HG03108 (cell line): ENCODE results near the gene FBLIM1.
"Not testable (repeated sequence)": the region's sequence is repeated elsewhere in the genome, so short reads cannot be mapped to it uniquely, and the experiment has no call there.

Source experiments
- ATAC-seq: cut with Tn5 transposase; IDR thresholded peaks from one replicate; pipeline ENCODE4 v1.9.1; 2021; ENCODE audit warnings: moderate library complexity; ENCODE audit not compliant: unreplicated experiment

FBLIM1 gene

GRCh38 chr1:15803380-15803779 is 44.8 kb downstream of the FBLIM1 start:
- ATAC-seq, result no peak

- no peak for ATAC-seq
These were observed 45.5 kb downstream of the FBLIM1 start for GRCh38 chr1:15804060-15804459.

DNA sequence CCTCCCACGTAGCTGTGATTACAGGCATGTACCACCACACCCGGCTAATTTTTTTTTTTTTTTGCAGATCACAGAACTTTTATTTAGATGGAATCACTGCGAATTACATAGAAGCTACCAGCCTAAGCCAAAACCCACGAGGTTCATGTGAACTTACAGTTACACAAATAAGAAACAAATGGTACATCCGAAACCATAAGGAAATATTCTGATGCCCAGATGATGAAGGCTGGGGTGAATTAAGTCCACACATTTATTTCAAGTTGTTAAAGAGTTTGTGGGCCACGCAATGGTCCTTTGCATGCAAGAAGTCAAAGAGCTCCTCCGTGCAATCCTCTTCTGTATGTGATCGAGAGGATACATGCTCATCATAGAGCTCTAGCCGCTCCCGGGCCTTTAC is 48.5 kb downstream of the FBLIM1 start:
- no peak for ATAC-seq

DNA sequence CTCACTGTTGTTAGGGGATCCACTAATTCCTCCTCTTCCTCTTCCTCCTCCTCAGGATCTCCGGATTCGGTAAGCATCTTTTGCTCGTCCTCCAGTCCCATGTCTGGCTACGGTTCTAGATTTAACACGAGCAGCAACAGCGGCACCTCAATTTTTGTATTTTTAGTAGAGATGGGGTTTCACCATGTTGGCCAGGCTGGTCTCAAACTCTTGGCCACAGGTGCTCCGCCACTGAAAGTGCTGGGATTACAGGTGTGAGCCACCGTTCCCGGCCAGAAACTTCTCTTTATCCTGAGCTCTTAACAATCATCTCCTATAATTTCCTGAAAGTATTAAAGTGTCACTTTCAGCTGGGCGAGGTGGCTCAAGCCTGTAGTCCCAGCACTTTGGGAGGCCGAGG is 49.0 kb downstream of the FBLIM1 start, which contains the start of gene UQCRHL:
Gene UQCRHL (minus strand): TSS at position 101 of the 400 bp plus-strand sequence. CDS start 0 bp downstream, at position 101.
- not testable (repeated sequence) for ATAC-seq

DNA sequence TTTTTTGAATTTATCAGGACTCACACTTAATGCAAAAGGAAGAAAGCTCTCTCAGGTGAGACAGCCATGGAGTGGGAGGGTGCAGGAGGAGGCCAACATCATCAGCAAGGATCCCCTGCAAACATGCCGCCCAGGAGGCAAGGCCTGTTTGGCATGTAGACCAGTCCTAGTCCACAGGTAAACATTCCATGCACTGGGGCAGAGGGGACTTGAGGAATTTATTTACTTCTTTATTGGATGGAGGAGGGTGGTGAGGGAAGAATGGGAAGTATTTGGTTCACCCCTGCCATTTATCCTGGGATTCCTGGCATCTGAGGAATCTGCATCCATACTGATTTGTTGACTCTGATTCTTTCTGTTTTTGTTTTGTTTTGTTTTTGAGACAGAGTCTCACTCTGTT is 50.4 kb downstream of the FBLIM1 start:
- no peak for ATAC-seq

- ATAC-seq, result no peak
These were observed 51.5 kb downstream of the FBLIM1 start for GRCh38 chr1:15810073-15810472.

DNA sequence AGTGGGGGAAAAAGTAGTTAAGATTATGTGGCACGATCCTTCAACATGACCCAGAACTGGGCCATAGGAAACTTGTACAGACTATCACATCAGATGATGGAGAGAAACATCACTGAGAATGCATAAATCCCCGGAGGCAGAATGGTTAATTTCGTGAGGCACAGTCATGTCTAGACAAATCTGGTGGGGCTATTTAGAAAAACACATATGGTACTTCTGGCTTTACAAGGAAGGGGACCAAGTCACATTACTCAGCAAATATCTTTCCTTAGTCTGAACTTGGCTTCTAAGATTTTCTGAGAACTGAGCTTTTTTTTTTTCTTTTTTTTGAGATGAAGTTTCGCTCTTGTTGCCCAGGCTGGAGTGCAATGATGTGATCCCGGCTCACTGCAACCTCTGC is 58.1 kb downstream of the FBLIM1 start:
- no peak for ATAC-seq

GRCh38 chr1:15820478-15820877 is 61.9 kb downstream of the FBLIM1 start:
- no peak for ATAC-seq

DNA sequence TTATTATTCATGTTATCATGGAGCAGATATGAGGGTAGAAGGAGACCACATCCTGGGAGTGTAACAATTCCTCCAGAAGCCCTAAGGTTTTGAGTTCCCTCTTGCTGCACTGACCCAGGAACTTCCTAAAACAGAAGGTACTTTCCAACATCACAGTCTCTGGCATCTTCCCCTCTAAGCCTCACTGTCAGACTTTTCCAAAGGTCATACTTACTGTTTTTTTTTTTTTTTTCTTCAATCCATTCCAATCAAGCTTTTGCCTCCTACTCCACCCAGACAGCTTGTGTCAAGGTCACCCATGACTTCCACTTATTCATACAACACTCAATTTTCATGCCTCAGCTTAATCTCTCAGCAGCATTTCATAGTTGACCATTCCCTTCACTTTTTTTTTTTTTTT is 67.2 kb downstream of the FBLIM1 start:
- no peak for ATAC-seq

DNA sequence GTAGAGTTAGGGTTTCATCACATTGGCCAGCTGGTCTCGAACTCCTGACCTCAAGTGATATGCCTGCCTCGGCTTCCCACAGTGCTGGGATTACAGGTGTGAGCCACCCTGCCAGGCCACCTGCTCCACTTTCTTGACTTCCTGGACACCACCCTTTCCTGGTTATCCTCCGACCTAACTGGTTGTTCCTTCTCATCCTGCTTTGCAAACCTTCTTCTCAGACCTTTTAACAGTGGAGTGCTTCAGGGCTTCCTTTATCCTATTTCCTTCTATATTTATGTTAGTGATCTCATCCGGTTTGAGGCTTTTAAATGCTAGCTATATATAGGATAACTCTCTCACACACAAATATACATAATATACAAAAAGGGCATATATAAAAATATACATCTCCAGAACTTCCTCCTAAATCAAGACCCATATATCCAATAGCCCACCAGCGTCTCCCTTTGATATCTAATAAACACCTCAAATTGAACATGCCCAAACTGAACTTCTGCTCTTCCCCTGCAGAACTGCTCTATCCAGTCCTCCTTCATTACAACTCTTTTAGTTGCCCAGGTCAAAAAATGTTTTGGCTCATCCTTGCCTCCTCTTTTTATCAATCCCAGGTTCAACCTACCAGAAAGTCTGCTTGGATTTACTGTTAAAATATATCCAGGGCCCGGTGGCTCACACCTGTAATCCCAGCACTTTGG is 68.4 kb downstream of the FBLIM1 start:
- no peak for ATAC-seq

DNA sequence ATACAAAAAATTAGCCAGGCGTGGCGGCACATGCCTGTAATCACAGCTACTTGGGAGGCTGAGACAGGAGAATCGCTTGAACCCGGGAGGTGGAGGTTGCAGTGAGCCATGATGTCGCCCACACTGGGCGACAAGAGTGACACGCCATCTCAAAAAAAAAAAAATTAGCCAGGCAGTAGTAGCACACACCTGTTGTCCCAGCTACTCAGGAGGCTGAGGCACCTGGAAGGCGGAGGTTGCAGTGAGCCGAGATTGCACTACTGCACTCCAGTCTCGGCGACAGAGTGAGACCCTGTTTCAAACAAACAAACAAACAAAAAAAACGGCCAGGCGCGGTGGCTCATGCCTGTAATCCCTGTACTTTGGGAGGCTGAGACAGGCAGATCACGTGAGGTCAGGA is 69.0 kb downstream of the FBLIM1 start:
- not testable (repeated sequence) for ATAC-seq

GRCh38 chr1:15828931-15829330 is 70.3 kb downstream of the FBLIM1 start:
- not testable (repeated sequence) for ATAC-seq

- no peak for ATAC-seq
These were observed 71.7 kb downstream of the FBLIM1 start for GRCh38 chr1:15830258-15830657.

GRCh38 chr1:15833069-15833679 is 74.6 kb downstream of the FBLIM1 start:
- ATAC-seq, result no peak

DNA sequence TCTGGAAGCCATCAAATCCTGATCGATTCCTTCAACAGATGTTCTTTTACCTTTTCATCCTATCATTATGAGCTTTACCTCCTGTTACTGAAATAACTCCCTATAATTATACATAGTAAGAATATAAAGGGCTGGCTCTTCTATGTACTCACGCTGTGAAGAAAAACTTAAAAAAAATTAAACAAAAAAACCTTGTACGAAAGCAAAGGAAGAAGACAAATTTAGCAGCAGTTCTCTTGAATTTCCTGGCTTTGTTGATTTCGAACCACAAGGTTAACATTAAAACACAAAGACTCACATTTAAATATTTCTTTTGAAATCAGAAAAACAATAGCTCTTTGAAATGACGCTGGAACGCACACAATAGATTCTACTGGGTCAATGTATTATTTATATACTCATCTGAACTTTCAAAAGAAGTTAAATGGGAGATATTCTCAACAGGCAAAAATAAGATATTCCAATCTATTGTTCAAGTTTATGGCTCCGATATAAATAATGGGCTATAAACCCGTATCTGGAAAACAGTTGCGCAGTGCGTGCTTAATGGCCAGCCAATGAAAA is 75.3 kb downstream of the FBLIM1 start:
- ATAC-seq, result no peak

GRCh38 chr1:15834406-15835204 is 76.0 kb downstream of the FBLIM1 start:
- ATAC-seq, result peak; percentile 38

DNA sequence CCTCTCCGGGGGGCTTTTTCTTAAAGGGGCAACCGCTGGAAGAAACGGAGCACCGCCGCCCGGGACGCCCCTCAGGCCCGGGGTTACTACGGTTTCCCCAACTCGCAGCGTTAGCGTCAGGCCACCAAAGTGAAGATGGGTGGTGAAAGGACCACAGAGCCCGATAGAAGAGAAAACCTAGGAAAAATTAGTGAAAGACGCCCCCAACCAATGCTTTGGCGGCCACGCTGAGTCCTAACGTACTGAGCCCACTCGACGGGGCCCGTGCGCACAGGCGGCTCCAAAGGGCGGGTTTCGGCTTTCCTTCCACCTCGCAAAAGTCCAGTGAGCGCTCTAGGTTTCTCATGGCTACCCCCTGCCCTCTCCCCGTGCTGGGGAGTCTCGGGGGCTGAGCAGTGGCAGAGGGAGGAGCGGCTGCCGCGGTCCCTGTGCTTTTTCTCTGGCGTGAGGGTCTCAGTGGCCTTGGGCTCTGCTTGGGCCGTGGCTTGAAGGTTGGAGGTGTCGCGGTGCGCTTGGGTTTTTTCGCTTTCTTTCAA is 76.7 kb downstream of the FBLIM1 start:
- peak; percentile 5 for ATAC-seq

DNA sequence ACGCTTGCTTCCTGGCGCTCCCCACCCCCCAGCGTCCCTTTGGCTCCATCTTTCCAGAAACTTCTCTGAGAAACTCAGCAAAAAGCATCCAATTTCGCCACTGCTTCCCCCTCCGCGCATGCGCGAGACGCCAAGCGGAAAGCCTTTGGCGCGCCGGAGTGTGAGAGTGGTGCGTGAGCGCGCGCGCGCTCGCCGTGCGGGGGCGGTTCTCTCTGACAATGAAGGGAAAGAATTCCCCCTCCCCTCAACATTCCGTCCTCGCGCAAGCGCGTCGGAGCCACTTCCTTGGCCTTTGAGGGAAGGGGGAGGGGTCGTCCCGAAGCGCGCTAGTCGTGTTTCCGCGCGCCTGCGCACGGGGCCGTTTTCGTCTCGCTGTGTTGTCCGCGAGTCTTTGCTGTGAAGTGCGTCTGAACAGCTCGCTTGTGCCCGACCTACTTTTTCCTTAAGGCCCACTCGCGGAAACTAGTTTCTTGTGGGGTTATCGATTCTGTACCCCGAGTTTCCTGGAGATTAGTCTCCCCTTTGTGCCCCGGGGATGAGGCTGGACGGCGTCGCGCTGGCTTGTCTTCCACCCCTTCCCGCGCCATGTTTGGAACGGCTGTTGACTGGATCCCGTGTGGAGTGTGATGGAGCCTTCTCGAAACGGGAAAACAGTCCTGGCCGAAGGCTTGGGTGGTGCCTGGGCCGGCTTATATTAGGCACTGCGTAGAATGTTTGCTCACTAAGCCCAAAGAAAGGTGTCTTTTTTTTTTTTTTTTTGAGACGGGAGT is 77.3 kb downstream of the FBLIM1 start:
- peak; percentile 43 for ATAC-seq
